GM12801 (cell line): Measurements from ENCODE around the gene DLGAP1.

Experiments
- CTCF ChIP-seq: IDR thresholded peaks from one replicate; pipeline ENCODE4 v1.5.1; 2011; ENCODE audit warnings: control low read depth; ENCODE audit not compliant: insufficient read length; ENCODE audit errors: extremely low read depth

Gene DLGAP1

DNA sequence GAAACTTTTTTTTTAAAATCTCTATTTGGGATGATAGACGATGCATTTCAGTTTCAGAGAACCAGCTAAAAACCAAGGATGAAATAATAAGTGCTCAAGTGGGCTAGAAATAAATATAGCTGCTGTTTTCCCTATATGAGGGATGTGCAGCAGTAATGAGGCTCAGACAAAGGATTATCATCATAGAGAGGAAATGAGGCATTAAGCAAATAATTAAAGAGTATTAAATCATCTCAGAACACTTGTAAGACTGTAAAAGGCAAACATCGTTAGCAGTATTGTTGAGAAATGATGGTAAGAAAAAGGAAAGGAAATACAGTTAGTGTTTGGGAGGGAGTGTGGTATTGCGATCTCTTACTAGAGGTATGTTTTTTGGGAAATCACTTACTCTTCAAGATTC is 771.6 kb downstream of the DLGAP1 start:
- no peak for TF ChIP-seq CTCF

DNA sequence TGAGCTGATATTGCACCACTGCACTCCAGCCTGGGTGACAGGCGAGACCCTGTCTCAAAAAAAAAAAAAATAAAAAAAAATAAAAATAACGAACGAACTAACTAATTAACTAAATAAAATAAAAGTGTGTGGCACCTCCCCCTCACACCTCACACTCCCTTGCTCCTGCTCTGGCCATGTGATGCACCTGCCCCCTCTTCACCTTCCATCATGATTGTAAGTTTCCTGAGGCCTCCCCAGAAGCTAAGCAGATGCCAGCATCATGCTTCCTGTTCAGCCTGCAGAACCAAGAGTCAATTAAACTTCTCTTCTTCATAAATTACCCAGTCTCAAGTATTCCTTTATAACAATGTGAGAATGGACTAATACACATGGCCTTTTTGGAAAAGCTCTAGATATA is 773.0 kb downstream of the DLGAP1 start:
- no peak for TF ChIP-seq CTCF

DNA sequence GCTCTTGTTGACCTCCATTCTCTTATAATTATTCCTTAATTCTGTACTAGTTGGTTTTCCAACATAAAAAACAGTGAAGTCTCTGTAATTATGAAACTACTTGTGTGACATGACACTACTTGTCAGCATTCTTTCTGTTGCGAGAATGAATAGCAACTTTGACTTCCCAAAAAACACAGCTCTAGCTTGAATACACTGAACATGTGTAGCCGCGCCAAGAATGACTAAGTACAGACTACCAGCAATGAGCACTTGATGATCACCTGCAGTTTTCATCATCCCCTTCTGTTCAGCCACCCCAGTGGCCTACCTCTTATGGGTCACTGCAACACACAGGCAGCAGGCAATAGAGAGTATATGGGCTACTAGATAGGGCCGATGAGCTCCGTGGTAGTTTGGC is 775.9 kb downstream of the DLGAP1 start:
- TF ChIP-seq CTCF, result no peak

GRCh38 chr18:3675994-3676393 is 779.1 kb downstream of the DLGAP1 start:
- TF ChIP-seq CTCF, result no peak

DNA sequence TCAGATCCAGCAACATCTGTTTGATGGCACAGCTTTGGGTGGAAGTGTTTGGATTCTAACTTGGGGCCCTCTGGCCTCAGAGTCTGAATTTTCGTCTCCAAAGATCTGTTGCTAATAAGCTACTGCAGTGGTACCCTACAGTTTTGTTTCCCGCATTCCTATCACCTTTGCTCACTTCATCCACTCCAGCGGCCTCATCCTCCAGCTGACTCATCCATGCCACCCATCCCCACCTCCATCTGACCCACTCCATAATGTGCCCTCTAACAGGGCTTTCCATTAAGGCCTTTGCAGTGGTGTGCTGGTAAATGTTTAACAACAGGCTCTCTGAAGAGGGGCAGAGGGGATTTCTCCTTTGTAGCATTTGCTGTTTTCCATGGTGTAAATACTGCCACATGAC is 779.7 kb downstream of the DLGAP1 start:
- TF ChIP-seq CTCF, result no peak

DNA sequence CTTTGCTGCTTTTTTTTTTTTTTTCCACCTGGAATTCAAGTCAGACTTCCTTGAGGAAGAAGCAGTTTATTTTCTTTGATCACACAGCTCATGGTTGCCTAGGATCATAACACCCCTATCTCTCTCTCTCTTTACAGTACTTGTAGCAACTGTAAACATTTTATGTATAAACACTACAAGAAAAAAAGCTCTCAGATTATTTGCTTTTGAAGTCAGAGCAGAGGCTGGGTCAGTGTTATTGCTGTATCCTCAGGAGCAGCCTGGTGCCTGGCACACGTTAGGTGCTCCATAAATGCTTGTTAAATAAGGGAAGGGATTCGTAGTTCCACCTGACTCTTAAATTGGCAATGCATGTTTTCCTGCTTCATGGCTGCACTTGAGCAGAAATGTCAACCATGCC is 783.9 kb downstream of the DLGAP1 start:
- TF ChIP-seq CTCF, result no peak

DNA sequence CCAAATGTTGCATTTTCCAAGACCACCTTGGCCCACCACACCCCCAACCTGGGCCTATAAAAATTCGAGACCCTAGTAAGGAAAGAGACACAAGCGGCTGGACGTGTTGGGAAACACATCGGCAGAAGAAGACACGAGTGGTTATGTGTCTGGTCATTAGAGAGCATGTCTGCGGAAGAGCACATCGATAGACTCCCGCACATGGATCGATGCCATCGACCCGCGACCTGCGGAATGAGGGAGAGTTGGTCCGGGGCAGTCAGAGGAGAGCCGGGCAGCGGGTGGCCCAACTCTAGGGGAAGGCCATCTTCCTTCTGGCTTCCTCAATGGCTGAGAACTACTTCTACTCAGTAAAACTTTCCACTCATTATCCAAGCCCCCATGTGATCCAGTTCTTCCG is 785.7 kb downstream of the DLGAP1 start:
- no peak for TF ChIP-seq CTCF
